NCI-H774 (cell line): Measurements from ENCODE around the gene C7.
"Not testable (repeated sequence)": the region's sequence is repeated elsewhere in the genome, so short reads cannot be mapped to it uniquely, and the experiment has no call there.

Experiments
- DNase-seq: peaks from one replicate; lab custom pipeline; 2025; lab: John Stamatoyannopoulos, UW

The C7 gene

GRCh38 chr5:40991168-40991980 lies 82.1 kb downstream of the C7 start:
- no peak for DNase-seq

GRCh38 chr5:40991981-40992559 lies 82.8 kb downstream of the C7 start:
- DNase-seq, result no peak

- DNase-seq, result no peak
Observed at GRCh38 chr5:40995801-40996586, 86.7 kb downstream of the C7 start.

GRCh38 chr5:40999142-40999541 lies 89.8 kb downstream of the C7 start:
- no peak for DNase-seq

- no peak for DNase-seq
Observed at GRCh38 chr5:40999966-41000365, 90.7 kb downstream of the C7 start.

GRCh38 chr5:41003670-41004376 lies 94.5 kb downstream of the C7 start:
- DNase-seq, result no peak

GRCh38 chr5:41004931-41005330 lies 95.6 kb downstream of the C7 start:
- no peak for DNase-seq

- no peak for DNase-seq
Observed at GRCh38 chr5:41009232-41009631, 99.9 kb downstream of the C7 start.

- no peak for DNase-seq
Observed at GRCh38 chr5:41010572-41010971, 101.3 kb downstream of the C7 start.

- no peak for DNase-seq
Observed at GRCh38 chr5:41012318-41012717, 103.0 kb downstream of the C7 start.

GRCh38 chr5:41022600-41022999 lies 113.3 kb downstream of the C7 start:
- not testable (repeated sequence) for DNase-seq
